Ascending aorta (tissue), 2 donors: Measurements from ENCODE around the gene CHMP1B. TPM values are rescaled to one million over a fixed set of nuclear protein-coding genes. Genes with fewer than 3 reads are reported as not detected.

Experiments used
- DNase-seq, 2 donors: peaks; one replicate each; pipeline ENCODE4 v3.0.0-alpha.2; 2019; ENCODE audit warnings: low spot score in 2 of 2
- H3K27ac ChIP-seq, 2 donors: fragments of 200-600 bp; sonication (generic); one replicate each; pipeline ENCODE4 v1.5.1; 2016 to 2017; ENCODE audit warnings: mild to moderate bottlenecking in 1 of 2
- H3K27me3 ChIP-seq: fragments of 200-600 bp; sonication (generic); one replicate; pipeline ENCODE4 v1.5.1; 2017
- H3K36me3 ChIP-seq, 2 donors: fragments of 200-600 bp; sonication (generic); one replicate each; pipeline ENCODE4 v1.5.1; 2016
- H3K4me1 ChIP-seq, 2 donors: fragments of 200-600 bp; sonication (generic); one replicate each; pipeline ENCODE4 v1.5.1; 2016 to 2017; ENCODE audit warnings: mild to moderate bottlenecking in 1 of 2
- H3K4me3 ChIP-seq, 2 donors: fragments of 200-600 bp; sonication (generic); one replicate each; pipeline ENCODE4 v1.5.1; 2016 to 2017; ENCODE audit warnings: mild to moderate bottlenecking in 1 of 2
- H3K9me3 ChIP-seq, 2 donors: fragments of 200-600 bp; sonication (generic); one replicate each; pipeline ENCODE4 v1.5.1; 2016
- CTCF ChIP-seq, 3 experiments: fragments of 200-600 bp in 2 of 3; fragments of 450-650 bp in 1 of 3; sonication (generic) in 2 of 3; IDR thresholded peaks; one replicate each; pipeline ENCODE4 v1.5.1; 2016 to 2019; ENCODE audit warnings: antibody characterized with exemption in 3 of 3, mild to moderate bottlenecking in 1 of 3, moderate library complexity in 1 of 3
- intact Hi-C: fragments of 100-400 bp; cut with DNase I; formaldehyde crosslinking; loops from one replicate; pipeline ENCODE4 v1.15.1; 2023
- total RNA-seq: library from RNA; depleted of rRNA; stranded (reverse); fragments of >200 nt; gene quantifications from one replicate; pipeline ENCODE4 v1.1.0, GENCODE V29; 2016

The CHMP1B gene
- total RNA-seq, 1 donor from 2014 or later, result 25.5 TPM

DNA sequence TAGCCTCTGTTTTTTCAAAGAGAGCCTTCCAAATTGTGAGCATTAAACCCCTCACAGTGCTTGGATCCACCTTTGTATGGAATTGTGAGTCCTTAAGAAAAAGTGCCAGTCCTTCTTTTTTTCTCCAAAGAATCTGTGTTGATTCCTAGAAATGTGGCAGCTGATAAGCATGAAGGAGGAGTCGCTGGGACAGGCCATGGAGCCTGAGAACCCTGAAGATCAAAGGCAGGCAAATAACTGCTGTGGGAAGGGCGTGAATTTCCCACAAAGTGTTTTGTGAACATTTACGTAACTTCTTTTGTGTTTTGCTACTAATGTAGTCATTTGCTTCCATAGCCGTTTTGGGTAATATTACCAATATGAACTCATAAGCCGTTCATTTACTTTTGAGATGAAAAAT lies 27.7 kb upstream of the CHMP1B start:
- H3K4me3 ChIP-seq, result no peak overlapping the region
- no peak for DNase-seq
- intact Hi-C loops, result no loop called here
- no peak for TF ChIP-seq CTCF (IDR thresholded peaks at IDR 0.05)
- no peaks in the 10 kb centered on the region for H3K9me3 ChIP-seq
- no peak overlapping the region for H3K27ac ChIP-seq
- no peaks in the 10 kb centered on the region for H3K27me3 ChIP-seq
- H3K36me3 ChIP-seq, result no peaks in the 10 kb centered on the region
- H3K4me1 ChIP-seq, result no peaks in the 10 kb centered on the region

- H3K36me3 ChIP-seq, result no peaks in the 10 kb centered on the region
- DNase-seq, result no peak
- intact Hi-C loops, result no loop called here
- no peak for TF ChIP-seq CTCF (IDR thresholded peaks at IDR 0.05)
- no peak overlapping the region for H3K27ac ChIP-seq
- no peaks in the 10 kb centered on the region for H3K9me3 ChIP-seq
- H3K27me3 ChIP-seq, result no peaks in the 10 kb centered on the region
- H3K4me1 ChIP-seq, result no peaks in the 10 kb centered on the region
- H3K4me3 ChIP-seq, result no peak overlapping the region
Measured at GRCh38 chr18:11826836-11827235, 24.4 kb upstream of the CHMP1B start.

GRCh38 chr18:11828786-11829432 lies 22.3 kb upstream of the CHMP1B start:
- no peak overlapping the region for H3K27ac ChIP-seq
- intact Hi-C loops, result no loop called here
- TF ChIP-seq CTCF (IDR thresholded peaks at IDR 0.05), result no peak
- H3K9me3 ChIP-seq, result no peaks in the 10 kb centered on the region
- DNase-seq, result no peak
- H3K4me3 ChIP-seq, result no peak overlapping the region
- H3K4me1 ChIP-seq, result no peaks in the 10 kb centered on the region
- no peaks in the 10 kb centered on the region for H3K27me3 ChIP-seq
- H3K36me3 ChIP-seq, result no peaks in the 10 kb centered on the region

GRCh38 chr18:11830585-11830984 lies 20.6 kb upstream of the CHMP1B start:
- no peaks in the 10 kb centered on the region for H3K4me1 ChIP-seq
- H3K4me3 ChIP-seq, result no peak overlapping the region
- H3K9me3 ChIP-seq, result no peaks in the 10 kb centered on the region
- intact Hi-C loops, result no loop called here
- no peaks in the 10 kb centered on the region for H3K36me3 ChIP-seq
- no peak for TF ChIP-seq CTCF (IDR thresholded peaks at IDR 0.05)
- no peaks in the 10 kb centered on the region for H3K27me3 ChIP-seq
- H3K27ac ChIP-seq, result no peak overlapping the region
- no peak for DNase-seq

DNA sequence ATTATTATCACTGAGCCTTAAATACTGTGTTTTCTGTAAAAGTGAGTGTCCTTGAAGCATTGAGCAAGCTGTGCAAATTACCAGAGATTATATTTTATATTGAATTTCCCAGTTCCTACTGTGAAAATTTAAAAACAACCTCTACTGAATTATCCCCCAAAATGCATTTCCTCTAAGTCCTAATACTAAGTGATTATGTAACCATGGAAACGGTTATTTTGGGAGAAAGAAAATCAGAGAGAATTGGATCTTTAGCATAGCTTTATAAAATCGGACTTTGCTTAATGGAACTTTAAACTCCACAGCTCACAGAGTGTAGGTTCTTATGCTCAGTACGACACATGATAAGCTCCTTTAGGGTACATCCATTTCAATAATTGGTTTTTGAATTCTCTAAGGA lies 19.3 kb upstream of the CHMP1B start:
- H3K9me3 ChIP-seq, result no peaks in the 10 kb centered on the region
- TF ChIP-seq CTCF (IDR thresholded peaks at IDR 0.05), result no peak
- H3K36me3 ChIP-seq, result no peaks in the 10 kb centered on the region
- no peak overlapping the region for H3K4me3 ChIP-seq
- intact Hi-C loops, result no loop called here
- no peak overlapping the region for H3K27ac ChIP-seq
- no peaks in the 10 kb centered on the region for H3K27me3 ChIP-seq
- H3K4me1 ChIP-seq, result no peaks in the 10 kb centered on the region
- no peak for DNase-seq

DNA sequence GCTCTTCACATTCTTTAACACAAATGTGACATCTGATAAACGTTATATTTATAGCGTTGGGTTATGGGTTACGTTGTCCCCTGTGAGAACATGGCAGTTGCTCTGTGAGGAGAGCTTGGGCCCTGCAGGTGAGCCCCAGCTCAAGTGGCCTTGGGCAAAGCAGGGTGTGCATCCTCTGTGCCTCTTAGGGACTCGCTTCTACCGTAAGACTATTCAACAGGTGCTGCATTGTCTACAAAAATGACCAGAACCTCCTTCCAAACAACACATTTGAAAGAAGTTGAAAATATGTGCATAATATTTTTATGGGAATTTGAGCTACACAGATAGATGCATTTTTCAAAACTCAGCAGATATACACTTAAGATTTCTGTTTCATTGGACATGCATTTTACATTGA lies 16.4 kb upstream of the CHMP1B start:
- no peak for DNase-seq
- Histone ChIP-seq H3K27me3 (no peaks in the 10 kb centered on the region), H3K27ac (no peak overlapping the region), H3K9me3 (no peaks in the 10 kb centered on the region), H3K4me1 (no peaks in the 10 kb centered on the region), H3K4me3 (no peak overlapping the region), H3K36me3 (no peaks in the 10 kb centered on the region)
- intact Hi-C loops, result no loop called here
- TF ChIP-seq CTCF (IDR thresholded peaks at IDR 0.05), result no peak
